GM12878 (cell line): Measurements from ENCODE around the gene ALOX12B. TPM values are rescaled to one million over a fixed set of nuclear protein-coding genes. Genes with fewer than 3 reads are reported as not detected.

Source experiments
- BCL11A ChIP-seq: IDR thresholded peaks from 2 replicates; pipeline ENCODE4 v1.6.1; 2011; ENCODE audit warnings: low read depth, low read length
- CREM ChIP-seq: IDR thresholded peaks from 2 replicates; pipeline ENCODE4 v1.6.1; 2014; ENCODE audit warnings: antibody characterized with exemption, low read depth
- ETV6 ChIP-seq, 2 experiments: fragments of 450-650 bp in 1 of 2; IDR thresholded peaks in 1 of 2; conservative IDR thresholded peaks in 1 of 2; 2 replicates each; pipeline ENCODE4 v1.6.1; 2014; ENCODE audit warnings: antibody characterized with exemption in 1 of 2, borderline replicate concordance in 1 of 2, low read depth in 1 of 2, mild to moderate bottlenecking in 1 of 2, moderate library complexity in 1 of 2
- IKZF1 ChIP-seq: fragments of 450-650 bp; conservative IDR thresholded peaks from 2 replicates; pipeline ENCODE4 v1.6.1; 2017; ENCODE audit warnings: antibody characterized with exemption, mild to moderate bottlenecking
- JUNB ChIP-seq: IDR thresholded peaks from 2 replicates; pipeline ENCODE4 v1.6.1; 2016; ENCODE audit warnings: antibody characterized with exemption, mild to moderate bottlenecking
- KDM1A ChIP-seq: fragments of 200-600 bp; sonication (generic); IDR thresholded peaks from 2 replicates; pipeline ENCODE4 v1.6.1; 2016; ENCODE audit warnings: borderline replicate concordance
- MYC ChIP-seq: IDR thresholded peaks from 2 replicates; pipeline ENCODE4 v1.6.1; 2011; ENCODE audit warnings: mild to moderate bottlenecking, low read length, moderate library complexity, inconsistent platforms; ENCODE audit not compliant: insufficient read depth, insufficient replicate concordance, insufficient read length, severe bottlenecking
- NBN ChIP-seq: fragments of 450-650 bp; IDR thresholded peaks from 2 replicates; pipeline ENCODE4 v1.6.1; 2016
- NRF1 ChIP-seq: conservative IDR thresholded peaks from 2 replicates; pipeline ENCODE4 v1.6.1; 2011; ENCODE audit warnings: mild to moderate bottlenecking, low read depth, low read length, improper control_type of control experiment
- RAD21 ChIP-seq: IDR thresholded peaks from 2 replicates; pipeline ENCODE4 v1.6.1; 2011; ENCODE audit warnings: mild to moderate bottlenecking, low read depth, low read length, moderate library complexity; ENCODE audit not compliant: insufficient read depth
- SRF ChIP-seq, 2 experiments: IDR thresholded peaks; 2 replicates each; pipeline ENCODE4 v1.6.1; 2011; ENCODE audit warnings: low read depth in 2 of 2, low read length in 2 of 2, mild to moderate bottlenecking in 1 of 2, moderate library complexity in 1 of 2
- STAT1 ChIP-seq: fragments of 450-650 bp; conservative IDR thresholded peaks from 2 replicates; pipeline ENCODE4 v1.6.1; 2014; ENCODE audit warnings: antibody characterized with exemption, mild to moderate bottlenecking
- TBL1XR1 ChIP-seq: IDR thresholded peaks from 2 replicates; pipeline ENCODE4 v1.6.1; 2012; ENCODE audit warnings: low read depth, low read length, improper control_type of control experiment
- TCF3 ChIP-seq: IDR thresholded peaks from 2 replicates; pipeline ENCODE4 v1.6.1; 2012; ENCODE audit warnings: low read depth, mild to moderate bottlenecking, low read length, borderline replicate concordance; ENCODE audit not compliant: insufficient read depth
- polyA plus RNA-seq, 11 experiments: library from polyadenylated mRNA; depleted of rRNA in 4 of 11; unstranded in 6 of 11; stranded (reverse) in 5 of 11; fragments of >200 nt; fragmentation: Nextera tagmentation in 4 of 11; fragmentation: Illumina TruSeq in 1 of 11; extraction: Ambion mirVana in 4 of 11; extraction: Trizol in 1 of 11; gene quantifications; 1 replicate in 1 of 11; 2 replicates in 10 of 11; pipeline versions ENCODE4 v1.2.1 to v1.2.3, GENCODE V29; 2011 to 2016; ENCODE audit warnings: inconsistent platforms in 2 of 11, missing spikeins in 2 of 11, low read depth in 1 of 11
- total RNA-seq, 4 experiments: library from RNA; depleted of rRNA in 3 of 4; stranded (reverse); fragments of >200 nt in 3 of 4; fragmentation: Illumina TruSeq in 1 of 4; extraction: Trizol in 1 of 4; gene quantifications; 2 replicates each; pipeline versions ENCODE4 v1.2.1 to v1.2.3, GENCODE V29; 2013 to 2021
- TF ChIP-seq, protein P1 (sequence below): fragments of 450-650 bp; IDR thresholded peaks from 2 replicates; pipeline ENCODE4 v1.6.1; 2017; ENCODE audit warnings: antibody characterized with exemption, mild to moderate bottlenecking, moderate library complexity
- TF ChIP-seq, protein P2 (sequence below): fragments of 150-350 bp; IDR thresholded peaks from 2 replicates; pipeline ENCODE4 v1.6.1; 2016; ENCODE audit warnings: low read depth, low read length

The ALOX12B gene
- total and polyA plus RNA-seq, 10 of the 15 experiments (the other 5 are each of a cell fraction or from before 2014, with no cell fraction given) = 0.17 to 0.54 TPM; not detected in 8

DNA sequence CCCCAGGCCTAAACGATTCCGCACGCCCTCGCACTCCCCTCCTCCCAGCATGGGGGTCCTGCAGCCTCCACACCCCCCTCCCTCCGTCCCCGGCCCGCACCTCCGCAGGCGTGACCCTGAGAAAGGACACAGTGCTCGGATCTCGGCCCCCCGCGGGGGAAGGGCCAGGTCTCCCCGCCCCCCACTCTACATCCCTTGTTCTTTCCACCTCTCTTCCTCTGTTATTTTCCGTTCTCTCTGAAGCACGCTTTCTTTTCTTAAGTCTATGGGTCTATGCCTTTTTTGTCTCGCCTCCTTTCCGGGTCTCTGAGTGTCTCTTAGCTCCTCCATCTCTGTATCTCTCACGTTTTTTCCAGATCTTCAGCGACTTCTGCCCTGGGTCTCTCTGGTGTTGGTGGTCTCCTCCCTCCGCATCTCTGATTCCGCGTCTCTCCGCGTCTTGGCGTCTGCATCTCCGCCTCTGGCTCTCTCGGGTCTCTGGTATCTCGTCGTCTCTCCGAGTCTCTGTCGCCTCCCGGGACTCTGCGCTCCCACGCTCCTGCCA, 38.5 kb upstream of the ALOX12B start (continued):
- TF ChIP-seq, protein P1, sequence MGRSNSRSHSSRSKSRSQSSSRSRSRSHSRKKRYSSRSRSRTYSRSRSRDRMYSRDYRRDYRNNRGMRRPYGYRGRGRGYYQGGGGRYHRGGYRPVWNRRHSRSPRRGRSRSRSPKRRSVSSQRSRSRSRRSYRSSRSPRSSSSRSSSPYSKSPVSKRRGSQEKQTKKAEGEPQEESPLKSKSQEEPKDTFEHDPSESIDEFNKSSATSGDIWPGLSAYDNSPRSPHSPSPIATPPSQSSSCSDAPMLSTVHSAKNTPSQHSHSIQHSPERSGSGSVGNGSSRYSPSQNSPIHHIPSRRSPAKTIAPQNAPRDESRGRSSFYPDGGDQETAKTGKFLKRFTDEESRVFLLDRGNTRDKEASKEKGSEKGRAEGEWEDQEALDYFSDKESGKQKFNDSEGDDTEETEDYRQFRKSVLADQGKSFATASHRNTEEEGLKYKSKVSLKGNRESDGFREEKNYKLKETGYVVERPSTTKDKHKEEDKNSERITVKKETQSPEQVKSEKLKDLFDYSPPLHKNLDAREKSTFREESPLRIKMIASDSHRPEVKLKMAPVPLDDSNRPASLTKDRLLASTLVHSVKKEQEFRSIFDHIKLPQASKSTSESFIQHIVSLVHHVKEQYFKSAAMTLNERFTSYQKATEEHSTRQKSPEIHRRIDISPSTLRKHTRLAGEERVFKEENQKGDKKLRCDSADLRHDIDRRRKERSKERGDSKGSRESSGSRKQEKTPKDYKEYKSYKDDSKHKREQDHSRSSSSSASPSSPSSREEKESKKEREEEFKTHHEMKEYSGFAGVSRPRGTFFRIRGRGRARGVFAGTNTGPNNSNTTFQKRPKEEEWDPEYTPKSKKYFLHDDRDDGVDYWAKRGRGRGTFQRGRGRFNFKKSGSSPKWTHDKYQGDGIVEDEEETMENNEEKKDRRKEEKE = no peak
- TF ChIP-seq MYC = no peak
- no peak for TF ChIP-seq JUNB
- TF ChIP-seq CREM = no peak
- TF ChIP-seq TBL1XR1 = no peak
- peak; percentile 55; the same call in 1 of the 2 replicates for TF ChIP-seq NBN
- no peak for TF ChIP-seq RAD21
- TF ChIP-seq TCF3 = no peak
- no peak for TF ChIP-seq ETV6 (conservative IDR thresholded peaks at IDR 0.05 in 1 of 2, IDR thresholded peaks at IDR 0.05 in 1 of 2; ENCODE audit: borderline replicate concordance in 1 of 2, low read depth in 1 of 2)
- no peak for TF ChIP-seq KDM1A
- TF ChIP-seq BCL11A = no peak
- TF ChIP-seq NRF1 = no peak
- TF ChIP-seq SRF (IDR thresholded peaks at IDR 0.05; ENCODE audit: low read depth in 2 of 2, low read length in 2 of 2) = 0 out of 4 replicates have a peak, but pooled peaks of 1 of the 2 experiments have one; percentile 21
- no peak for TF ChIP-seq STAT1
- TF ChIP-seq, protein P2, sequence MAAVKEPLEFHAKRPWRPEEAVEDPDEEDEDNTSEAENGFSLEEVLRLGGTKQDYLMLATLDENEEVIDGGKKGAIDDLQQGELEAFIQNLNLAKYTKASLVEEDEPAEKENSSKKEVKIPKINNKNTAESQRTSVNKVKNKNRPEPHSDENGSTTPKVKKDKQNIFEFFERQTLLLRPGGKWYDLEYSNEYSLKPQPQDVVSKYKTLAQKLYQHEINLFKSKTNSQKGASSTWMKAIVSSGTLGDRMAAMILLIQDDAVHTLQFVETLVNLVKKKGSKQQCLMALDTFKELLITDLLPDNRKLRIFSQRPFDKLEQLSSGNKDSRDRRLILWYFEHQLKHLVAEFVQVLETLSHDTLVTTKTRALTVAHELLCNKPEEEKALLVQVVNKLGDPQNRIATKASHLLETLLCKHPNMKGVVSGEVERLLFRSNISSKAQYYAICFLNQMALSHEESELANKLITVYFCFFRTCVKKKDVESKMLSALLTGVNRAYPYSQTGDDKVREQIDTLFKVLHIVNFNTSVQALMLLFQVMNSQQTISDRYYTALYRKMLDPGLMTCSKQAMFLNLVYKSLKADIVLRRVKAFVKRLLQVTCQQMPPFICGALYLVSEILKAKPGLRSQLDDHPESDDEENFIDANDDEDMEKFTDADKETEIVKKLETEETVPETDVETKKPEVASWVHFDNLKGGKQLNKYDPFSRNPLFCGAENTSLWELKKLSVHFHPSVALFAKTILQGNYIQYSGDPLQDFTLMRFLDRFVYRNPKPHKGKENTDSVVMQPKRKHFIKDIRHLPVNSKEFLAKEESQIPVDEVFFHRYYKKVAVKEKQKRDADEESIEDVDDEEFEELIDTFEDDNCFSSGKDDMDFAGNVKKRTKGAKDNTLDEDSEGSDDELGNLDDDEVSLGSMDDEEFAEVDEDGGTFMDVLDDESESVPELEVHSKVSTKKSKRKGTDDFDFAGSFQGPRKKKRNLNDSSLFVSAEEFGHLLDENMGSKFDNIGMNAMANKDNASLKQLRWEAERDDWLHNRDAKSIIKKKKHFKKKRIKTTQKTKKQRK = no peak
- TF ChIP-seq IKZF1 = no peak
